HepG2 (cell line): ENCODE data around the gene RNF123. TPM values are rescaled to one million over a fixed set of nuclear protein-coding genes. Genes with fewer than 3 reads are reported as not detected.

Experiments used
- CENPX ChIP-seq: sonication (generic); formaldehyde crosslinking; IDR thresholded peaks from 2 replicates; pipeline ENCODE4 v1.9.0; 2021; ENCODE audit warnings: mild to moderate bottlenecking, missing genetic modification reagents, moderate library complexity
- GFI1 ChIP-seq: sonication (generic); formaldehyde crosslinking; IDR thresholded peaks from 2 replicates; pipeline ENCODE4 v1.5.0; 2020; ENCODE audit warnings: missing genetic modification reagents, mild to moderate bottlenecking, borderline replicate concordance
- HES4 ChIP-seq: sonication (generic); formaldehyde crosslinking; IDR thresholded peaks from 2 replicates; pipeline ENCODE4 v1.9.0; 2021; ENCODE audit warnings: mild to moderate bottlenecking, missing genetic modification reagents, borderline replicate concordance
- KLF12 ChIP-seq: sonication (generic); formaldehyde crosslinking; IDR thresholded peaks from 2 replicates; pipeline ENCODE4 v1.4.0; 2020; ENCODE audit warnings: missing genetic modification reagents, borderline replicate concordance
- MAFK ChIP-seq, 2 experiments: IDR thresholded peaks in 1 of 2; conservative IDR thresholded peaks in 1 of 2; 2 replicates each; pipeline ENCODE4 v1.6.1; 2011; ENCODE audit warnings: improper control_type of control experiment in 2 of 2, low read length in 2 of 2
- ONECUT2 ChIP-seq: sonication (generic); formaldehyde crosslinking; IDR thresholded peaks from 2 replicates; pipeline ENCODE4 v1.4.0; 2020; ENCODE audit warnings: missing genetic modification reagents
- SIN3A ChIP-seq: IDR thresholded peaks from 2 replicates; pipeline ENCODE4 v1.6.1; 2011; ENCODE audit warnings: low read depth, mild to moderate bottlenecking, control low read depth, low read length, borderline replicate concordance
- SNAPC2 ChIP-seq: sonication (generic); formaldehyde crosslinking; IDR thresholded peaks from 2 replicates; pipeline ENCODE4 v1.8.1; 2022; ENCODE audit warnings: mild to moderate bottlenecking, missing genetic modification reagents
- SYNCRIP ChIP-seq: fragments of 200-400 bp; formaldehyde crosslinking; IDR thresholded peaks from 2 replicates; pipeline ENCODE4 v1.6.1; 2018; ENCODE audit warnings: mild to moderate bottlenecking, low read depth, low read length; ENCODE audit not compliant: insufficient read depth
- TGIF2 ChIP-seq: IDR thresholded peaks from 2 replicates; pipeline ENCODE4 v1.6.1; 2016; ENCODE audit warnings: control low read depth, missing compliant biosample characterization
- ZIK1 ChIP-seq: sonication (generic); formaldehyde crosslinking; IDR thresholded peaks from 2 replicates; pipeline ENCODE4 v1.5.0; 2020; ENCODE audit warnings: mild to moderate bottlenecking, low read depth, missing genetic modification reagents, borderline replicate concordance
- ZNF12 ChIP-seq: sonication (generic); formaldehyde crosslinking; IDR thresholded peaks from 2 replicates; pipeline ENCODE4 v1.5.0; 2020; ENCODE audit warnings: missing genetic modification reagents
- ZNF253 ChIP-seq: sonication (generic); formaldehyde crosslinking; IDR thresholded peaks from 2 replicates; pipeline ENCODE4 v1.8.0; 2022; ENCODE audit warnings: mild to moderate bottlenecking, missing genetic modification reagents, borderline replicate concordance
- ZNF317 ChIP-seq: sonication (generic); formaldehyde crosslinking; IDR thresholded peaks from 2 replicates; pipeline ENCODE4 v1.5.0; 2020; ENCODE audit warnings: mild to moderate bottlenecking, missing genetic modification reagents
- ZNF383 ChIP-seq: sonication (generic); formaldehyde crosslinking; IDR thresholded peaks from 2 replicates; pipeline ENCODE4 v1.4.0; 2020; ENCODE audit warnings: missing genetic modification reagents, mild to moderate bottlenecking, borderline replicate concordance
- ZNF44 ChIP-seq: sonication (generic); formaldehyde crosslinking; IDR thresholded peaks from 2 replicates; pipeline ENCODE4 v1.5.1; 2020; ENCODE audit warnings: mild to moderate bottlenecking, missing genetic modification reagents
- ZNF556 ChIP-seq: sonication (generic); formaldehyde crosslinking; IDR thresholded peaks from 2 replicates; pipeline ENCODE4 v1.4.0; 2020; ENCODE audit warnings: mild to moderate bottlenecking, missing genetic modification reagents, borderline replicate concordance
- ZNF773 ChIP-seq: sonication (generic); formaldehyde crosslinking; IDR thresholded peaks from 2 replicates; pipeline ENCODE4 v1.4.0; 2020; ENCODE audit warnings: missing genetic modification reagents, borderline replicate concordance
- polyA plus RNA-seq, 8 experiments: library from polyadenylated mRNA; depleted of rRNA in 3 of 8; stranded (reverse) in 7 of 8; unstranded in 1 of 8; fragments of >200 nt; fragmentation: Illumina TruSeq in 4 of 8; extraction: Trizol in 4 of 8; gene quantifications; 2 replicates each; pipeline versions ENCODE4 v1.2.1 to v1.2.3, GENCODE V29; 2011 to 2016; ENCODE audit warnings: low read depth in 4 of 8, missing spikeins in 1 of 8, mixed read lengths in 1 of 8; ENCODE audit not compliant: insufficient read depth in 1 of 8
- total RNA-seq, 5 experiments: library from RNA; depleted of rRNA; stranded (reverse); fragments of >200 nt; fragmentation: Illumina TruSeq; extraction: Trizol; gene quantifications; 2 replicates each; pipeline ENCODE4 v1.2.3, GENCODE V29; 2016; ENCODE audit warnings: low read depth in 1 of 5
- TF ChIP-seq, protein P1 (sequence below): sonication (generic); formaldehyde crosslinking; IDR thresholded peaks from 2 replicates; pipeline ENCODE4 v1.4.0; 2020; ENCODE audit warnings: mild to moderate bottlenecking, missing genetic modification reagents
- TF ChIP-seq, protein P2 (sequence below): sonication (generic); formaldehyde crosslinking; IDR thresholded peaks from 2 replicates; pipeline ENCODE4 v1.4.0; 2020; ENCODE audit warnings: low read depth, mild to moderate bottlenecking, missing genetic modification reagents
- TF ChIP-seq, protein P3 (sequence below): conservative IDR thresholded peaks from 2 replicates; pipeline ENCODE4 v1.6.1; 2018; ENCODE audit warnings: missing genetic modification reagents
- TF ChIP-seq, protein P4 (sequence below): sonication (generic); formaldehyde crosslinking; IDR thresholded peaks from 2 replicates; pipeline ENCODE4 v1.9.0; 2022; ENCODE audit warnings: missing genetic modification reagents, mild to moderate bottlenecking, borderline replicate concordance
- TF ChIP-seq, protein P5 (sequence below): IDR thresholded peaks from 2 replicates; pipeline ENCODE4 v1.6.1; 2016; ENCODE audit warnings: control low read depth
- TF ChIP-seq, protein P6 (sequence below): sonication (generic); formaldehyde crosslinking; IDR thresholded peaks from 2 replicates; pipeline ENCODE4 v1.8.1; 2023; ENCODE audit warnings: mild to moderate bottlenecking, missing genetic modification reagents

RNF123 gene
- total and polyA plus RNA-seq, 2 of the 13 experiments (the other 11 are each of a cell fraction or from before 2014, with no cell fraction given) = 29.9 to 82.2 TPM

DNA sequence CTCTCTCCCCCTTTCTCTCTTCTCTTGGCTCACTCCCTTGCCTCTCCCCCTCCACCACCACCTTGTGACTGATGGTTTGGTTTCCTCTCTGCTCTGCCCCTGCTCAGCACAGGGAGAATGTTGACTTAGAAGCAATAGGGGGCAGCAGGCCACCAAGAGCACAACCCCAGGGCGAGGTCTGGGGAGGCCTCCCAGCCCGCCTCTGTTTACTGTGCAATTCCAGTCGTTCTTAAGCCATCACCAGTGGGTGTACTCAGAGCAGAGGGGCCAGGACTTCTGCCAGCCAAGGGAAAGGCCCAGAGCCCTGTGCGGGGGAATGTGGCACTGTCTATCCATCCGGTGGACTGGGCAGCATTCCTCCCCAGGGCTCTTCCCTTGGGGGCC is 21.0 kb upstream of the RNF123 start (continued):
- no peak for TF ChIP-seq ZNF383
- TF ChIP-seq SIN3A = no peak
- TF ChIP-seq ZNF253 (CRISPR knock-in tag) = no peak
- no peak for TF ChIP-seq CENPX (CRISPR knock-in tag)
- TF ChIP-seq ZNF773 (CRISPR knock-in tag) = no peak
- TF ChIP-seq, protein P1, sequence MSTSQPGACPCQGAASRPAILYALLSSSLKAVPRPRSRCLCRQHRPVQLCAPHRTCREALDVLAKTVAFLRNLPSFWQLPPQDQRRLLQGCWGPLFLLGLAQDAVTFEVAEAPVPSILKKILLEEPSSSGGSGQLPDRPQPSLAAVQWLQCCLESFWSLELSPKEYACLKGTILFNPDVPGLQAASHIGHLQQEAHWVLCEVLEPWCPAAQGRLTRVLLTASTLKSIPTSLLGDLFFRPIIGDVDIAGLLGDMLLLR (CRISPR knock-in tag) = no peak
- TF ChIP-seq HES4 (CRISPR knock-in tag) = no peak
- TF ChIP-seq, protein P2, sequence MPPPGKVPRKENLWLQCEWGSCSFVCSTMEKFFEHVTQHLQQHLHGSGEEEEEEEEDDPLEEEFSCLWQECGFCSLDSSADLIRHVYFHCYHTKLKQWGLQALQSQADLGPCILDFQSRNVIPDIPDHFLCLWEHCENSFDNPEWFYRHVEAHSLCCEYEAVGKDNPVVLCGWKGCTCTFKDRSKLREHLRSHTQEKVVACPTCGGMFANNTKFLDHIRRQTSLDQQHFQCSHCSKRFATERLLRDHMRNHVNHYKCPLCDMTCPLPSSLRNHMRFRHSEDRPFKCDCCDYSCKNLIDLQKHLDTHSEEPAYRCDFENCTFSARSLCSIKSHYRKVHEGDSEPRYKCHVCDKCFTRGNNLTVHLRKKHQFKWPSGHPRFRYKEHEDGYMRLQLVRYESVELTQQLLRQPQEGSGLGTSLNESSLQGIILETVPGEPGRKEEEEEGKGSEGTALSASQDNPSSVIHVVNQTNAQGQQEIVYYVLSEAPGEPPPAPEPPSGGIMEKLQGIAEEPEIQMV (CRISPR knock-in tag) = no peak
- no peak for TF ChIP-seq ZNF317 (CRISPR knock-in tag)
- TF ChIP-seq ZIK1 = no peak
- no peak for TF ChIP-seq MAFK (conservative IDR thresholded peaks at IDR 0.05 in 1 of 2, IDR thresholded peaks at IDR 0.05 in 1 of 2; ENCODE audit: low read length in 2 of 2)
- TF ChIP-seq ZNF12 (CRISPR knock-in tag) = no peak
- TF ChIP-seq, protein P3, sequence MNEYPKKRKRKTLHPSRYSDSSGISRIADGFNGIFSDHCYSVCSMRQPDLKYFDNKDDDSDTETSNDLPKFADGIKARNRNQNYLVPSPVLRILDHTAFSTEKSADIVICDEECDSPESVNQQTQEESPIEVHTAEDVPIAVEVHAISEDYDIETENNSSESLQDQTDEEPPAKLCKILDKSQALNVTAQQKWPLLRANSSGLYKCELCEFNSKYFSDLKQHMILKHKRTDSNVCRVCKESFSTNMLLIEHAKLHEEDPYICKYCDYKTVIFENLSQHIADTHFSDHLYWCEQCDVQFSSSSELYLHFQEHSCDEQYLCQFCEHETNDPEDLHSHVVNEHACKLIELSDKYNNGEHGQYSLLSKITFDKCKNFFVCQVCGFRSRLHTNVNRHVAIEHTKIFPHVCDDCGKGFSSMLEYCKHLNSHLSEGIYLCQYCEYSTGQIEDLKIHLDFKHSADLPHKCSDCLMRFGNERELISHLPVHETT = no peak
- TF ChIP-seq KLF12 (CRISPR knock-in tag) = no peak
- no peak for TF ChIP-seq ONECUT2 (CRISPR knock-in tag)
- TF ChIP-seq ZNF44 = no peak
- TF ChIP-seq TGIF2 (CRISPR knock-in tag) = no peak
- TF ChIP-seq, protein P4, sequence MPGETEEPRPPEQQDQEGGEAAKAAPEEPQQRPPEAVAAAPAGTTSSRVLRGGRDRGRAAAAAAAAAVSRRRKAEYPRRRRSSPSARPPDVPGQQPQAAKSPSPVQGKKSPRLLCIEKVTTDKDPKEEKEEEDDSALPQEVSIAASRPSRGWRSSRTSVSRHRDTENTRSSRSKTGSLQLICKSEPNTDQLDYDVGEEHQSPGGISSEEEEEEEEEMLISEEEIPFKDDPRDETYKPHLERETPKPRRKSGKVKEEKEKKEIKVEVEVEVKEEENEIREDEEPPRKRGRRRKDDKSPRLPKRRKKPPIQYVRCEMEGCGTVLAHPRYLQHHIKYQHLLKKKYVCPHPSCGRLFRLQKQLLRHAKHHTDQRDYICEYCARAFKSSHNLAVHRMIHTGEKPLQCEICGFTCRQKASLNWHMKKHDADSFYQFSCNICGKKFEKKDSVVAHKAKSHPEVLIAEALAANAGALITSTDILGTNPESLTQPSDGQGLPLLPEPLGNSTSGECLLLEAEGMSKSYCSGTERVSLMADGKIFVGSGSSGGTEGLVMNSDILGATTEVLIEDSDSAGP (CRISPR knock-in tag) = peak; percentile 69
- no peak for TF ChIP-seq GFI1 (CRISPR knock-in tag)
- TF ChIP-seq, protein P5, sequence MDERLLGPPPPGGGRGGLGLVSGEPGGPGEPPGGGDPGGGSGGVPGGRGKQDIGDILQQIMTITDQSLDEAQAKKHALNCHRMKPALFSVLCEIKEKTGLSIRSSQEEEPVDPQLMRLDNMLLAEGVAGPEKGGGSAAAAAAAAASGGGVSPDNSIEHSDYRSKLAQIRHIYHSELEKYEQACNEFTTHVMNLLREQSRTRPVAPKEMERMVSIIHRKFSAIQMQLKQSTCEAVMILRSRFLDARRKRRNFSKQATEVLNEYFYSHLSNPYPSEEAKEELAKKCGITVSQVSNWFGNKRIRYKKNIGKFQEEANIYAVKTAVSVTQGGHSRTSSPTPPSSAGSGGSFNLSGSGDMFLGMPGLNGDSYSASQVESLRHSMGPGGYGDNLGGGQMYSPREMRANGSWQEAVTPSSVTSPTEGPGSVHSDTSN (CRISPR knock-in tag) = no peak
- TF ChIP-seq, protein P6, sequence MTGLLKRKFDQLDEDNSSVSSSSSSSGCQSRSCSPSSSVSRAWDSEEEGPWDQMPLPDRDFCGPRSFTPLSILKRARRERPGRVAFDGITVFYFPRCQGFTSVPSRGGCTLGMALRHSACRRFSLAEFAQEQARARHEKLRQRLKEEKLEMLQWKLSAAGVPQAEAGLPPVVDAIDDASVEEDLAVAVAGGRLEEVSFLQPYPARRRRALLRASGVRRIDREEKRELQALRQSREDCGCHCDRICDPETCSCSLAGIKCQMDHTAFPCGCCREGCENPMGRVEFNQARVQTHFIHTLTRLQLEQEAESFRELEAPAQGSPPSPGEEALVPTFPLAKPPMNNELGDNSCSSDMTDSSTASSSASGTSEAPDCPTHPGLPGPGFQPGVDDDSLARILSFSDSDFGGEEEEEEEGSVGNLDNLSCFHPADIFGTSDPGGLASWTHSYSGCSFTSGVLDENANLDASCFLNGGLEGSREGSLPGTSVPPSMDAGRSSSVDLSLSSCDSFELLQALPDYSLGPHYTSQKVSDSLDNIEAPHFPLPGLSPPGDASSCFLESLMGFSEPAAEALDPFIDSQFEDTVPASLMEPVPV (CRISPR knock-in tag) = no peak
- no peak; the same call in 1 of the 2 replicates for TF ChIP-seq ZNF556
- no peak for TF ChIP-seq SNAPC2 (CRISPR knock-in tag)
- TF ChIP-seq SYNCRIP = no peak
